GM21786 (cell line): Measurements from ENCODE around the gene TNS3.

ENCODE experiments used
- ATAC-seq: cut with Tn5 transposase; IDR thresholded peaks from one replicate; pipeline ENCODE4 v1.9.1; 2021; ENCODE audit not compliant: unreplicated experiment

TNS3 gene

GRCh38 chr7:47376991-47377616 is 204.8 kb downstream of the TNS3 start:
- no peak for ATAC-seq

DNA sequence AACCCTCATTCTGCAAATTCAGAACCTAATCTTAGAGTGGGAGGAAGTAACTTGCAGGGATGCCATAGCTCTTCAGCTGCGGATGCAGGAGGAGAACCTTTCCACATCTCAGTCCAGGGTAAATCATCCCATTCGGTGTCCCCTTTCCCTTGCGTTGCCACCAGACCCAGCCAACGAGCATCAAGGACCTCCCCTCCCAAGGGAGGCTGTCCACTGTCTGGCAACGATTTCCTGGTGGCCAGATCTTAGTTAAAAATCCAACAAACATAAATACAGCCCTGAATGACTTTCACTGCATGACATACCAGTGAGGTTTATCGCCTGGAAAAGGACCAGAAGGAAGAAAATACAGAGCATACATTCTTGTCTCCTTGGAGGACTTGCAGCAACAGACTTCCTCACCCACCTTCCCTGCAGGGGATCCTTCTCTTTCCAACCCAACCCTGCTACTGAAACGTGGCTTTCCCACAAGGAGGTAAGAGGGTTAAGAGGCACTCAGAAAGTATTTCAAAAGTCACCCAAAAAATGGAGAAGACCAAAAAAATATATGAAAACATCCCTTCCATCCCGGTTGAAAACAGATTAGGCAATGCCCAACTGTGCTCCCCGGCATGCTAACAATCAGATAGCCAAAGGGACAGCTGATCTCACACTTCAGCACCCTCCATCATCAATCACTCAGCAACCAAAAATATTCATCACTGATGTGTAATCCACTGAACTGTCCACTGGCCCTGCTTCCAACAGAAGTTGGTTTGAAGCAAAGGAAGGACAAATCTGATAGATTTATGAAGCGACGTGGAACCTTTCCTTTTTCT is 206.6 kb downstream of the TNS3 start:
- no peak for ATAC-seq

GRCh38 chr7:47374538-47374937 is 207.4 kb downstream of the TNS3 start:
- no peak for ATAC-seq

GRCh38 chr7:47373871-47374451 is 207.9 kb downstream of the TNS3 start:
- ATAC-seq = no peak

DNA sequence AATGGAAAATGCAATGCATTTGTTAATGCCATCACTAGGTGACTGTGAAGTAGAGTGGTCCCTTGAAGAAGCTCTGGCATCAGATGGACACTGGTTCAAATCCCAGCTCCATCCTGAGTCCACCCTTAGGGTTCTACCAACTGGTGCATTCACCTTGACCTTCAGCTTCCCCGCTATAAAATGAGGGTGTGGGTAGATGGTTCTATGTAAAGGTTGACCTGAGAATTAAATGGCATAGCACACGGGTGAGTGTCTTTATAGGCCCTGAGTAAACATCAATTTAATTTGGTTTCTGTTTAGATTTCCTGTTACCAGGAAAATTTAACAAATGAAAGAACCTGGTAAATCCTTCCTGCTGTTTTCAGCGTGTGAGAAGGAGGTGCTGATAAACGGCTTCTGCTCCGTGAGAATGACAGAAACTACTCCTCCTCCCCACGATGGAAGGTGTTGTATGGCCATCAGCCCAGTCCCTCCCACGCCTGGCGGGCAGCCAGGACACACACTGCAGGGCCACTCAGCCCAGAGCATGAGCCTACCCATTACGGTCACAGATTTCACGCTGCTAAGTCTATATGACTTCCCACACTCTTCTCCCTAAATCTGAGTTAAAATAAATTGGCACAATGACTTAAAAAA is 210.1 kb downstream of the TNS3 start:
- no peak for ATAC-seq

GRCh38 chr7:47371317-47371716 is 210.6 kb downstream of the TNS3 start:
- no peak for ATAC-seq

GRCh38 chr7:47370461-47371042 is 211.4 kb downstream of the TNS3 start:
- ATAC-seq = no peak

GRCh38 chr7:47369736-47370135 is 212.2 kb downstream of the TNS3 start:
- ATAC-seq = no peak

GRCh38 chr7:47368190-47368812 is 213.6 kb downstream of the TNS3 start:
- no peak for ATAC-seq

GRCh38 chr7:47367369-47367768 is 214.5 kb downstream of the TNS3 start:
- no peak for ATAC-seq

DNA sequence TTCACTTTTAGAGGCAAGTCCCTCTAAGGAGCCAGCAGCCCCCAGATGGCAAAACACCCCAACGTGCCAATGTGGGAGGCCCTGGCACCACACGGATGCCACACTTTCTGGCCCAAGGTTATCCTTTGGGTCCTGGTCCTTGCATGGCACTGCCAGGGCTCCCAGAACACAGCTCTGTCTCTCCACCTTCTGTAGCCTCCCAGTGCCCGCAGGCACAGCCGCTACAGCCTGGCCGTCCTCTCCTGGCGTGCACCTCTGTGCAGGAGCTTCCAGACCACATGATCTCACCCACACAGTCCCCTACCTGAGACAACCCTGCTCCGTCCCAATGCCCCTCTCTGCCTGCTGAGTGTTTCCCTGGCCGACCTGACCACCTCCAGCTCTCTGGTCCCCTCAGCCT is 215.0 kb downstream of the TNS3 start:
- ATAC-seq = no peak

- ATAC-seq = no peak
Measured at GRCh38 chr7:47366211-47366610, 215.7 kb downstream of the TNS3 start.

DNA sequence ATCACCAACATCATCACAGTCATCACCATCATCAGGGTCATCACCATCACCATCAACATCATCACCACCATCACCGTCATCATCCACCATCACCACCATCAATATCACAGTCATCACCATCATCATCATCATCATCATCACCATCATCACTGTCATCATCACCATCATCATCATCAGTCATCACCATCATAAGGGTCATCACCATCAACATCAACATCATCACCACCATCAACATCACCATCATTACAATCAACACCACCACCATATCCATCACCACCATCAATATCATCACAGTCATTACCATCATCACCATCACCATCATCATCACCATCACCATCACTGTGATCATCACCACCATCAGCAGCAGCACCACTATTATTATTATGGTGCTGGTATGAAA is 218.9 kb downstream of the TNS3 start:
- ATAC-seq = no peak

DNA sequence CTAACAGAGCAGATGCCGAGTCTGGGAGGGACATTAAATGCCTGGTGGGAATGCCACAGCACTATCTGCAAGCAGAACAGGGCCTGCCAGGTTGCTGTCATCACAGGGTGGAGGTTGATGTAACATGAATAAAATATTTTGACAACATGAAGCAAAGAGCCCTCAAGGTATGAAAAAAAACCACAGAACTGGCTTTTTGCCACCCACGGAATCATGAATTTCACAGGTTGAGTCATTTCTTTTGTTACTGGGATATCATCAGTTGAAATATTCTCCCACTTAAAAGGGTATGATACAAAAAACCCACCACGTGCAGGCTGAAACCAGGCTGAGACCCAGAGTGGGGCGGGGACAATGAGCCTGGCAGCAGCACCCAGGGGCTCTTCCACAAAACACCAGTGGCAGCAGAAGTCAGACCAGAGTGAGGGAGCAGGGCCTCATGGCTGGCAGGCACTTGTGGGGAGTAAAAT is 220.1 kb downstream of the TNS3 start:
- ATAC-seq = no peak

GRCh38 chr7:47361236-47361635 is 220.7 kb downstream of the TNS3 start:
- ATAC-seq = no peak

DNA sequence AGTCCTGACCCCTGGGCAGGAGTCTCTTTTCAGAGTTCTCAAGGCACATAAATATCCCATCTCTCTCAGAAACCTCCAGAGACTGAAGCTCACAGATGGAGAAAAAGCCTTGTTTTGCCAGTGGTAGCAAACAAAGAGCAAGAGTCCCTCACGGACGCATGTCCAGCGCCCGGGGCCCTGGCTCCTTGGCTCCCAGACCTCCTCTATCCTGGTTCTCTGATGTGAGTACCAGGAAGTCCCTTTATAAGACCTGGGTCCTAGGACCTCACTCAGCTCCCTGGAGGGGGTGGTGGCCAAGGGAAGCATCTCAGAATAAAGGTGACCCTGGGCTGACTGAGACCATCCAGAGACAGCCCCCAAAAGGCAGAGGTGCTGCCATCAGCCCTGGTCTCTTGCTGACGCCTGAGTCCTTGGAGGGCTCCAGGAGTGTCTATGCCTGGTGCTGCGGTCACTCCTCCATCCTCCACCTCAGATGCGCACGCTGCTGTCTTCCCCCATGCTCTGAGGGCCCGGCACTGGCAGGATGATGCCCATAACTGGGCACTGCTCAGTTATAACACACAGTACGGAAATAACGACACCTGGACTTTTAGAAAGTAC is 221.5 kb downstream of the TNS3 start:
- no peak for ATAC-seq

DNA sequence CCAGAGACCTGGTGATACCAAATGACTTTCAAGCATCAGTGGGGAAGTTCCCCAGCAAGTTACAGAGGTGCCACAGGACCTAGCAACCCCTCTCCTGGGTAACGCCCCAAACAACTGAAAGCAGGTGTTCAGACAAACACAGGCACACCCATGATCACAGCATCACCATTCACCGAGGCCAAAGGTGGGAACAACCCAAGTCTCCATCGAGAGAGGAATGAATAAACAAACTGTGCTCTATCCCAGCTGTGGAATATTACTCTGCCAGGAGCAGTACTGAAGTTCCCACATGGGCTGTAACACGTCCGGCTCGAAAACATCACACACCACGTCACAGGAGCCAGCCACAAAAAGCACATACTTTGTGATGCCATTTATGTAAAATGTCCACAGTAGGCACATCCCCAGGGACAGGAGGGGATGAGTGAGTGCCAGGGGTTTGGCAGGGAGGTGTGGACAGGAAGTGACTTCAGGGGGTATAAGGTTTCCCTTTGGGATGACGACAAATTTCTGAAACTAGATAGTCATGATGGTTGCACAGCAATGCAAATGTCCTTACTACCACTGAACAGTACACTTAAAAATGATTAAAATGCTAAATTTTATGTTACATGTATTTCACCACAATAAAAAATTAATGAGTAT is 222.8 kb downstream of the TNS3 start:
- ATAC-seq = no peak

DNA sequence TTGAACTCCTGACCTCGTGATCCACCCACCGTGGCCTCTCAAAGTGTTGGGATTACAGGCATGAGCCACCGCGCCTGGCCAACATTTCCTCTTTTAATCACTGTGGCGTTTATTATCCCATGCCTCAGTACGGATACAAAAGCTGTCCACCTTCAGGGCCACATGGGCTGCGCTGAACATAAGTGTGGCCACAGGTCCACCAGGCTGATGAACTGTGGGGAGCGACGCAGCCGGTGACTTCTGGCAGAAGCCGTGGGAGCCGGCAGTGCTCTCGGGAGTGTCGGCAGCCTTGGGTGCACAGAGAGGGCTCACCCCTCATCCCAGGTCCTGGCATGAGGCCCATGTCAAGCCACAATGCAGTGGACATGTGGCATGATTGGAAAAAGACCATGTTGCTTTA is 223.6 kb downstream of the TNS3 start:
- ATAC-seq = no peak

DNA sequence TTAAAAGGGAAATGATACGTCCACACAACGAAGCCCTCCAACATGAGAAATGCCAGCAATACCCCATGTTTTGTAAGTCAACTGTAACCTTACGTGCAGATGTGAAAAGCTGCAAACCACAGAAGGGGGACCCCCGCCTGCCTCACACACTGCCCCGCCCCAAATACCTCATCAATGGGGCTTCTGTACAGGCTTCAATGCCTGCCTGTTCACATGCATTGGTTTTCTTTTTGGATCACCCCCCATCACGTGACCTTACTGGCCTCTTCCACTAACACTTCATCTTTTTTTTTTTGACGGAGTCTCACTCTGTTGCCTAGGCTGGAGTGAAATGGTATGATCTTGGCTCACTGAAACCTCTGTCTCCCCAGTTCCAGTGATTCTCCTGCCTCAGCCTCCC is 224.0 kb downstream of the TNS3 start:
- ATAC-seq = no peak

DNA sequence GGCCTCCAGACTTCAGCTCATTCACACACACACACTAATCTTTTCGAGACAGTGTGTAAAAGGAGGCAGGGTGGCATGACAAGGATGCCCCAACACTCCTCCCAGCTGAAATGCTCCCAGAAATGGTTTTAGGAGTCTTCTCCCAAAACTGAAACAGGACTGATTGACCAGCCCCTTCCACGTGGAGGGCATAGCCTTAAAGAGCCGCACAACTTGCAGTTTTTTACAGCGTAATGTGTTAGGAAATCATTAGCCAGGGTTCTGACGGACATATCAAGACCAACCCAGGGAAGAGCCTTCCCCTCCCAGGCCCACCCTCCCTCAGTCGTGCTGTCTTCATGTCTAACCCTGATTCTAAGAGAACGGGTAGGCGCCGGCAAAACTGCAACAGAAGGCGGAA is 224.6 kb downstream of the TNS3 start:
- ATAC-seq = no peak
